Panc1 (cell line): Measurements from ENCODE around the gene SSH2. TPM values are rescaled to one million over a fixed set of nuclear protein-coding genes. Genes with fewer than 3 reads are reported as not detected.

Experiments
- ATAC-seq: fragments of 200-7000 bp; cut with Tn5 transposase; 2 replicates; pipeline ENCODE4 v1.9.1; 2020; ENCODE audit warnings: mild to moderate bottlenecking, moderate library complexity
- BruUV-seq: library from RNA; stranded (reverse); fragments of 400-500 nt; replicated peaks from 2 replicates; lab custom pipeline; 2021; lab: Mats Ljungman, UMichigan
- CTCF ChIA-PET: fragments of 300-600 bp; sonication (Branson Sonifier 250); formaldehyde crosslinking; loops from one replicate; lab custom pipeline; 2022; ENCODE audit warnings: antibody characterized with exemption; lab: Charles Lee
- POLR2A ChIA-PET: fragments of 300-600 bp; sonication (Branson Sonifier 250); formaldehyde crosslinking; loops from one replicate; lab custom pipeline; 2022; ENCODE audit warnings: antibody characterized with exemption; lab: Charles Lee
- DNase-seq: peaks from one replicate; pipeline ENCODE4 v3.0.0-alpha.2; 2010; ENCODE audit warnings: low read depth, low spot score
- H3K27ac ChIP-seq: 2 replicates; pipeline ENCODE4 v1.5.1; 2011; ENCODE audit warnings: mild to moderate bottlenecking, low read length, inconsistent platforms
- H3K27me3 ChIP-seq: fragments of 200-500 bp; sonication (Bioruptor generic); 2 replicates; pipeline ENCODE4 v1.6.0; 2014; ENCODE audit warnings: low read length, inconsistent platforms; ENCODE audit not compliant: control insufficient read depth, insufficient read depth
- H3K36me3 ChIP-seq: fragments of 200-500 bp; sonication (Bioruptor generic); 2 replicates; pipeline ENCODE4 v1.5.1; 2014; ENCODE audit warnings: inconsistent platforms, mild to moderate bottlenecking, low read length, moderate library complexity; ENCODE audit not compliant: control insufficient read depth, insufficient read depth
- H3K4me1 ChIP-seq: 2 replicates; pipeline ENCODE4 v1.5.1; 2011; ENCODE audit warnings: inconsistent platforms, mild to moderate bottlenecking, low read length, moderate library complexity; ENCODE audit not compliant: control insufficient read depth, insufficient read depth
- H3K4me3 ChIP-seq, 2 experiments: 2 replicates each; pipeline ENCODE4 v1.5.1; 2011 to 2012; ENCODE audit warnings: low read depth in 2 of 2, low read length in 2 of 2, mild to moderate bottlenecking in 2 of 2, inconsistent platforms in 1 of 2, moderate library complexity in 1 of 2
- H3K9me3 ChIP-seq: fragments of 200-500 bp; sonication (Bioruptor generic); 2 replicates; pipeline ENCODE4 v1.5.1; 2014; ENCODE audit warnings: low read depth, mild to moderate bottlenecking, inconsistent platforms, low read length, moderate library complexity; ENCODE audit not compliant: control insufficient read depth, insufficient read depth
- POLR2AphosphoS5 ChIP-seq: IDR thresholded peaks from 2 replicates; pipeline ENCODE4 v1.6.1; 2012; ENCODE audit warnings: mild to moderate bottlenecking, low read depth, low read length, moderate library complexity
- SIN3A ChIP-seq: IDR thresholded peaks from 2 replicates; pipeline ENCODE4 v1.6.1; 2012; ENCODE audit warnings: low read depth, mild to moderate bottlenecking, low read length, moderate library complexity, borderline replicate concordance; ENCODE audit not compliant: insufficient read depth
- TCF7L2 ChIP-seq: IDR thresholded peaks from 2 replicates; pipeline ENCODE4 v1.6.1; 2011; ENCODE audit warnings: mild to moderate bottlenecking, low read depth, low read length, inconsistent platforms
- in situ Hi-C: cut with HindIII; loops from 2 replicates; pipeline ENCODE4 v1.10.0; 2016; ENCODE audit warnings: low sequenced_read_pairs, low pct_unique_long_range_greater_than_20kb
- intact Hi-C: fragments of 100-400 bp; cut with micrococcal nuclease; formaldehyde crosslinking; loops from one replicate; pipeline ENCODE4 v1.10.0; 2022; ENCODE audit not compliant: unreplicated experiment
- total RNA-seq: library from RNA; stranded (reverse); gene quantifications from one replicate; pipeline ENCODE4 v1.2.1, GENCODE V29; 2021; ENCODE audit not compliant: unreplicated experiment
- TF ChIP-seq, protein P1 (sequence below), 2 experiments: IDR thresholded peaks; 2 replicates each; pipeline ENCODE4 v1.6.1; 2011 to 2012; ENCODE audit warnings: low read depth in 2 of 2, control low read depth in 1 of 2, low read length in 1 of 2, mild to moderate bottlenecking in 1 of 2, moderate library complexity in 1 of 2; ENCODE audit not compliant: insufficient read depth in 1 of 2
- TF ChIP-seq, protein P2 (sequence below): fragments of 450-650 bp; IDR thresholded peaks from 2 replicates; pipeline ENCODE4 v1.5.1; 2017; ENCODE audit warnings: mild to moderate bottlenecking

SSH2 gene
- total RNA-seq, 1 experiment from 2014 or later, result 30.6 TPM

DNA sequence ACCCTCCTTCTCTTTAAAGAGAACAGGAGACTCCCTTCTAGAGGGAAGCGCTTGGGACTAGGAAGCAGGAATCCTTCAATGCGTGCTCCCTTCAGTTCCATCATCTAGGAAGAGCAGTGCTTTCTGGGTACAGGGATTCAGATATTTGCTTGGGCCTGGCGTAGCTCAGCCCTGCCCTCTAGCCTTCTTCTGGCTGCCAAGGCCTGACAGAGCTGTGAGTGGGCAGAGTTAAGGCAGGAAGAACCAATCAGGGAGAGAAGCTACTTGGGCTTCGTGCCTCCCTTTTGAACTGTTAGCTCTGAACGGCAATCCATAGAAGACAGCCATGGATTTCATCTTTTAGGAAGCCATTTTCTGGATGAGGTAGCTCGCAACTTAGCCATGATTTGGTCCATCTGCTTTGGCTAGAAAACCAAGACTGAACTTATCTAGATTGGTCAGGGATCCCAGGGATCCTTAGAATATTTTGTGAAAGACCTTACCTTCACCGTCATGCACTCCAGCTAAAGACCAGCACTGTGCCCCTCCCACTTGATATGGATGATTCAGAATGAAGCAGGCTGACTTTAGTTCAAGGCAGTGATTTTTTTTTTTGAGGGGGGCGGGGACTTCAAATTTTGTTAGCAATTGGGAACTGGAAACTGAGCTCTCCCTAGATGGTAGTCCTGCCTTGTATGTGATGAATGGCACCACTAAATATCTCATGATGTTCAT is 304.8 kb downstream of the SSH2 start:
- no peaks in the 10 kb centered on the region for H3K27me3 ChIP-seq
- ChIA-PET POLR2A (interaction anchor here (0.6 kb wide), 1 partner anchor 206 kb away, joined by 3 read pairs; no protein-coding TSS in a partner anchor), CTCF (interaction anchor here (1.3 to 1.6 kb wide), 2 partner anchors 8 to 154 kb away, joined by 6 read pairs; no protein-coding TSS in a partner anchor)
- H3K4me3 ChIP-seq, result no peak overlapping the region
- H3K4me1 ChIP-seq, result peaks cover 13% of the 10 kb centered on the region
- H3K27ac ChIP-seq, result no peak overlapping the region
- no peak for ATAC-seq
- H3K9me3 ChIP-seq, result no peaks in the 10 kb centered on the region
- TF ChIP-seq, protein P1, sequence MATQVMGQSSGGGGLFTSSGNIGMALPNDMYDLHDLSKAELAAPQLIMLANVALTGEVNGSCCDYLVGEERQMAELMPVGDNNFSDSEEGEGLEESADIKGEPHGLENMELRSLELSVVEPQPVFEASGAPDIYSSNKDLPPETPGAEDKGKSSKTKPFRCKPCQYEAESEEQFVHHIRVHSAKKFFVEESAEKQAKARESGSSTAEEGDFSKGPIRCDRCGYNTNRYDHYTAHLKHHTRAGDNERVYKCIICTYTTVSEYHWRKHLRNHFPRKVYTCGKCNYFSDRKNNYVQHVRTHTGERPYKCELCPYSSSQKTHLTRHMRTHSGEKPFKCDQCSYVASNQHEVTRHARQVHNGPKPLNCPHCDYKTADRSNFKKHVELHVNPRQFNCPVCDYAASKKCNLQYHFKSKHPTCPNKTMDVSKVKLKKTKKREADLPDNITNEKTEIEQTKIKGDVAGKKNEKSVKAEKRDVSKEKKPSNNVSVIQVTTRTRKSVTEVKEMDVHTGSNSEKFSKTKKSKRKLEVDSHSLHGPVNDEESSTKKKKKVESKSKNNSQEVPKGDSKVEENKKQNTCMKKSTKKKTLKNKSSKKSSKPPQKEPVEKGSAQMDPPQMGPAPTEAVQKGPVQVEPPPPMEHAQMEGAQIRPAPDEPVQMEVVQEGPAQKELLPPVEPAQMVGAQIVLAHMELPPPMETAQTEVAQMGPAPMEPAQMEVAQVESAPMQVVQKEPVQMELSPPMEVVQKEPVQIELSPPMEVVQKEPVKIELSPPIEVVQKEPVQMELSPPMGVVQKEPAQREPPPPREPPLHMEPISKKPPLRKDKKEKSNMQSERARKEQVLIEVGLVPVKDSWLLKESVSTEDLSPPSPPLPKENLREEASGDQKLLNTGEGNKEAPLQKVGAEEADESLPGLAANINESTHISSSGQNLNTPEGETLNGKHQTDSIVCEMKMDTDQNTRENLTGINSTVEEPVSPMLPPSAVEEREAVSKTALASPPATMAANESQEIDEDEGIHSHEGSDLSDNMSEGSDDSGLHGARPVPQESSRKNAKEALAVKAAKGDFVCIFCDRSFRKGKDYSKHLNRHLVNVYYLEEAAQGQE (IDR thresholded peaks at IDR 0.05; ENCODE audit: insufficient read depth in 1 of 2, low read depth in 2 of 2, low read length in 1 of 2), result no peak
- no peak for TF ChIP-seq TCF7L2
- no peak for TF ChIP-seq SIN3A
- TF ChIP-seq, protein P2, sequence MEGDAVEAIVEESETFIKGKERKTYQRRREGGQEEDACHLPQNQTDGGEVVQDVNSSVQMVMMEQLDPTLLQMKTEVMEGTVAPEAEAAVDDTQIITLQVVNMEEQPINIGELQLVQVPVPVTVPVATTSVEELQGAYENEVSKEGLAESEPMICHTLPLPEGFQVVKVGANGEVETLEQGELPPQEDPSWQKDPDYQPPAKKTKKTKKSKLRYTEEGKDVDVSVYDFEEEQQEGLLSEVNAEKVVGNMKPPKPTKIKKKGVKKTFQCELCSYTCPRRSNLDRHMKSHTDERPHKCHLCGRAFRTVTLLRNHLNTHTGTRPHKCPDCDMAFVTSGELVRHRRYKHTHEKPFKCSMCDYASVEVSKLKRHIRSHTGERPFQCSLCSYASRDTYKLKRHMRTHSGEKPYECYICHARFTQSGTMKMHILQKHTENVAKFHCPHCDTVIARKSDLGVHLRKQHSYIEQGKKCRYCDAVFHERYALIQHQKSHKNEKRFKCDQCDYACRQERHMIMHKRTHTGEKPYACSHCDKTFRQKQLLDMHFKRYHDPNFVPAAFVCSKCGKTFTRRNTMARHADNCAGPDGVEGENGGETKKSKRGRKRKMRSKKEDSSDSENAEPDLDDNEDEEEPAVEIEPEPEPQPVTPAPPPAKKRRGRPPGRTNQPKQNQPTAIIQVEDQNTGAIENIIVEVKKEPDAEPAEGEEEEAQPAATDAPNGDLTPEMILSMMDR, result no peak
- no peak for TF ChIP-seq POLR2AphosphoS5
- BruUV-seq, result no TSS peak
- DNase-seq, result no peak
- intact Hi-C loops (no loop called here), in situ Hi-C loops (no loop called here)
- no peaks in the 10 kb centered on the region for H3K36me3 ChIP-seq

DNA sequence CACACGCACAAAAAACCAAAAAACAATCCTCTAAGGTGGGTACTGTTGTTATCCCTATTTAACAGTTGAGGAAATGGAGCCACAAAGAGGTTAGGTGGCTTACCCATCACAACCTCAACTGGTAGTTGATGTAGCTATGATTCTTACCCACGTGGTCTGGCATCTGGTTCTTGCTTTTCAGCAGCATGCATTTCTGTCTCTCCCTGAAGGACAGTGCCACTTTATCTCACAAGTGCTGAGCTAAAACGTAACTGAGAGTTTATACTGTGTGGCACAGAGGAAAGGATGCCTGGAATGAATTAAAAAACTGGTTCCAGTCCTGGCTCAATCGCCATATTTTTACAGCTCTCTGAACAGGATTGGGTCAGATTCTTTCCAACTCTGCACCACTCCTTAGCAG is 305.4 kb downstream of the SSH2 start:
- intact Hi-C loops (no loop called here), in situ Hi-C loops (no loop called here)
- H3K36me3 ChIP-seq, result no peaks in the 10 kb centered on the region
- H3K27me3 ChIP-seq, result no peaks in the 10 kb centered on the region
- ChIA-PET CTCF (interaction anchor here (1.3 kb wide), 1 partner anchor 155 kb away, joined by 6 read pairs; no protein-coding TSS in a partner anchor), POLR2A (interaction anchor here (0.6 kb wide), 2 partner anchors 15 to 155 kb away, joined by 3 to 7 read pairs; no protein-coding TSS in a partner anchor)
- no peaks in the 10 kb centered on the region for H3K9me3 ChIP-seq
- H3K4me1 ChIP-seq, result peaks cover 13% of the 10 kb centered on the region
- H3K27ac ChIP-seq, result no peak overlapping the region
- ATAC-seq (no peak), DNase-seq (no peak)
- no TSS peak for BruUV-seq
- TF ChIP-seq, protein P2, result no peak
- TF ChIP-seq POLR2AphosphoS5 (no peak), TCF7L2 (no peak), SIN3A (no peak)
- TF ChIP-seq, protein P1 (IDR thresholded peaks at IDR 0.05; ENCODE audit: insufficient read depth in 1 of 2, low read depth in 2 of 2, low read length in 1 of 2), result no peak
- H3K4me3 ChIP-seq, result no peak overlapping the region
